CD4-positive, alpha-beta T cell (primary cell): Measurements from ENCODE around the gene EHD4. TPM values are rescaled to one million over a fixed set of nuclear protein-coding genes. Genes with fewer than 3 reads are reported as not detected.

Source experiments
- ATAC-seq: fragments of 200-7000 bp; cut with Tn5 transposase; one replicate; pipeline ENCODE4 v1.10.0; 2022; ENCODE audit warnings: mild to moderate bottlenecking; ENCODE audit not compliant: poor library complexity
- CTCF ChIA-PET: fragments of 350-600 bp; sonication (Branson Sonifier 250); formaldehyde crosslinking; loops from one replicate; lab custom pipeline; 2021; ENCODE audit warnings: antibody characterized with exemption, inconsistent platforms; lab: Charles Lee
- POLR2A ChIA-PET: fragments of 350-600 bp; sonication (Branson Sonifier 250); formaldehyde crosslinking; loops from one replicate; lab custom pipeline; 2021; ENCODE audit warnings: antibody characterized with exemption, inconsistent platforms; lab: Charles Lee
- DNase-seq, 14 experiments: peaks; one replicate each; pipeline ENCODE4 v3.0.0-alpha.2; 2013 to 2020; ENCODE audit warnings: mixed read lengths in 2 of 14
- H3K27ac ChIP-seq, 2 donors: one replicate each; pipeline versions ENCODE4 v1.5.1 to v1.7.0; 2013; ENCODE audit warnings: low read length in 2 of 2, low read depth in 1 of 2, mild to moderate bottlenecking in 1 of 2
- H3K27me3 ChIP-seq, 2 experiments: 1 replicate in 1 of 2; 2 replicates in 1 of 2; pipeline versions ENCODE4 v1.6.1 to v1.7.0; 2013; ENCODE audit warnings: low read length in 2 of 2, control low read depth in 1 of 2, mild to moderate bottlenecking in 1 of 2, moderate library complexity in 1 of 2; ENCODE audit not compliant: insufficient read depth in 2 of 2, control insufficient read depth in 1 of 2
- H3K36me3 ChIP-seq: one replicate; pipeline ENCODE4 v1.6.1; 2013; ENCODE audit warnings: low read length, control low read depth; ENCODE audit not compliant: insufficient read depth
- H3K4me1 ChIP-seq: one replicate; pipeline ENCODE4 v1.6.1; 2013; ENCODE audit warnings: low read length, control low read depth; ENCODE audit not compliant: insufficient read depth
- H3K4me3 ChIP-seq: one replicate; pipeline ENCODE4 v1.5.1; 2013; ENCODE audit warnings: mild to moderate bottlenecking, low read length, moderate library complexity
- H3K9me3 ChIP-seq, 2 experiments: 1 replicate in 1 of 2; 2 replicates in 1 of 2; pipeline versions ENCODE4 v1.6.1 to v1.7.0; 2013; ENCODE audit warnings: low read length in 2 of 2, mild to moderate bottlenecking in 2 of 2, control low read depth in 1 of 2, moderate library complexity in 1 of 2; ENCODE audit not compliant: control insufficient read depth in 1 of 2, insufficient read depth in 1 of 2
- H3K27ac Mint-ChIP-seq: one replicate; pipeline ENCODE4 v1.8.0; 2020; ENCODE audit warnings: mixed read lengths
- H3K27me3 Mint-ChIP-seq: one replicate; pipeline ENCODE4 v1.8.0; 2021; ENCODE audit warnings: mixed read lengths
- H3K36me3 Mint-ChIP-seq: one replicate; pipeline ENCODE4 v1.8.0; 2021; ENCODE audit warnings: low read depth, mixed read lengths
- H3K4me1 Mint-ChIP-seq: one replicate; pipeline ENCODE4 v1.8.0; 2021; ENCODE audit warnings: low read depth, mixed read lengths
- H3K4me3 Mint-ChIP-seq: one replicate; pipeline ENCODE4 v1.8.0; 2020; ENCODE audit warnings: mild to moderate bottlenecking, mixed read lengths
- H3K9me3 Mint-ChIP-seq: one replicate; pipeline ENCODE4 v1.8.0; 2020; ENCODE audit warnings: mixed read lengths
- CTCF ChIP-seq: fragments of 200-600 bp; IDR thresholded peaks from one replicate; pipeline ENCODE4 v1.8.0; 2022; ENCODE audit warnings: antibody characterized with exemption, mild to moderate bottlenecking
- intact Hi-C, 2 experiments: fragments of 100-400 bp; cut with DNase I in 1 of 2; cut with micrococcal nuclease in 1 of 2; formaldehyde crosslinking; loops; one replicate each; pipeline versions ENCODE4 v1.15.1 to v1.9.0; 2023 to 2025; cut with DNase I, micrococcal nuclease
- total RNA-seq, 174 experiments: library from RNA in 2 of 174; stranded (reverse) in 2 of 174; gene quantifications; one replicate each; pipeline ENCODE4 v1.2.3 and lab custom pipeline; 2021 to 2026

Gene EHD4
- total RNA-seq, 2 experiments from 2014 or later = 39.8 to 40.5 TPM

GRCh38 chr15:41965441-41966413 lies 6.6 kb downstream of the EHD4 start:
- Histone ChIP-seq H3K27ac (no peak overlapping the region), H3K27me3 (no peaks in the 10 kb centered on the region), H3K4me3 (no peak overlapping the region), H3K4me1 (peaks cover 37% of the 10 kb centered on the region), H3K36me3 (no peaks in the 10 kb centered on the region), H3K9me3 (no peaks in the 10 kb centered on the region)
- peaks cover 60% of the 10 kb centered on the region for H3K4me1 Mint-ChIP-seq
- H3K4me3 Mint-ChIP-seq = peak overlapping the region; percentile 10
- CTCF ChIA-PET = interaction anchor here (1.1 kb wide), 1 partner anchor 29 kb away, joined by 3 read pairs; no protein-coding TSS in a partner anchor
- H3K27me3 Mint-ChIP-seq = no peaks in the 10 kb centered on the region
- ATAC-seq (no peak), DNase-seq (no peak)
- TF ChIP-seq CTCF = no peak
- no peaks in the 10 kb centered on the region for H3K9me3 Mint-ChIP-seq
- POLR2A ChIA-PET = interaction anchor here (1.4 to 9.3 kb wide), 2 partner anchors 23 to 29 kb away, joined by 4 to 209 read pairs; no protein-coding TSS in a partner anchor
- no peak overlapping the region for H3K27ac Mint-ChIP-seq
- no peaks in the 10 kb centered on the region for H3K36me3 Mint-ChIP-seq
- intact Hi-C loops = no loop called here

GRCh38 chr15:41961595-41962202 lies 10.7 kb downstream of the EHD4 start:
- CTCF ChIA-PET = no interaction called here
- Mint-ChIP-seq H3K4me3 (no peak overlapping the region), H3K4me1 (peaks cover 30% of the 10 kb centered on the region), H3K27ac (no peak overlapping the region), H3K27me3 (no peaks in the 10 kb centered on the region), H3K9me3 (no peaks in the 10 kb centered on the region), H3K36me3 (peaks cover 8% of the 10 kb centered on the region)
- POLR2A ChIA-PET = interaction anchor here (0.8 to 1.4 kb wide), 3 partner anchors 9 to 24 kb away, joined by 4 to 7 read pairs (median 5); partner anchors contain the start of gene EHD4
- H3K4me1 ChIP-seq = peaks cover 22% of the 10 kb centered on the region
- TF ChIP-seq CTCF = no peak
- ATAC-seq (no peak), DNase-seq (no peak)
- no peak overlapping the region for H3K4me3 ChIP-seq
- no peaks in the 10 kb centered on the region for H3K9me3 ChIP-seq
- H3K27me3 ChIP-seq = no peaks in the 10 kb centered on the region
- no peak overlapping the region for H3K27ac ChIP-seq
- intact Hi-C loops = no loop called here
- no peaks in the 10 kb centered on the region for H3K36me3 ChIP-seq

GRCh38 chr15:41961001-41961518 lies 11.3 kb downstream of the EHD4 start:
- DNase-seq (no peak), ATAC-seq (no peak)
- Mint-ChIP-seq H3K27ac (no peak overlapping the region), H3K9me3 (no peaks in the 10 kb centered on the region), H3K36me3 (peaks cover 10% of the 10 kb centered on the region), H3K4me3 (no peak overlapping the region), H3K27me3 (no peaks in the 10 kb centered on the region), H3K4me1 (peaks cover 25% of the 10 kb centered on the region)
- H3K36me3 ChIP-seq = no peaks in the 10 kb centered on the region
- no peak overlapping the region for H3K27ac ChIP-seq
- H3K27me3 ChIP-seq = no peaks in the 10 kb centered on the region
- H3K4me3 ChIP-seq = no peak overlapping the region
- ChIA-PET CTCF (no interaction called here), POLR2A (interaction anchor here (1.4 kb wide), 2 partner anchors 12 to 24 kb away, joined by 5 to 7 read pairs; partner anchors contain the start of gene EHD4)
- H3K4me1 ChIP-seq = peaks cover 16% of the 10 kb centered on the region
- H3K9me3 ChIP-seq = no peaks in the 10 kb centered on the region
- intact Hi-C loops = no loop called here
- no peak for TF ChIP-seq CTCF
